Liver (tissue), 9 donors: ENCODE data around the gene PAPOLG. TPM values are rescaled to one million over a fixed set of nuclear protein-coding genes. Genes with fewer than 3 reads are reported as not detected.

Experiments used
- DNase-seq: peaks from one replicate; pipeline ENCODE4 v3.0.0-alpha.2; 2017; ENCODE audit warnings: low spot score
- H3K27ac ChIP-seq, 2 donors: one replicate each; pipeline ENCODE4 v1.7.0; 2013; ENCODE audit warnings: inconsistent platforms in 2 of 2, low read length in 2 of 2, control low read depth in 1 of 2, low read depth in 1 of 2, mild to moderate bottlenecking in 1 of 2
- H3K27me3 ChIP-seq, 4 donors: one replicate each; pipeline versions ENCODE4 v1.6.1 to v1.7.0; 2013; ENCODE audit warnings: low read length in 3 of 4, inconsistent platforms in 1 of 4, mild to moderate bottlenecking in 1 of 4, moderate library complexity in 1 of 4; ENCODE audit not compliant: control insufficient read depth in 4 of 4, insufficient read depth in 4 of 4
- H3K36me3 ChIP-seq, 4 donors: one replicate each; pipeline versions ENCODE4 v1.6.1 to v1.7.0; 2013; ENCODE audit warnings: low read length in 3 of 4, mild to moderate bottlenecking in 3 of 4, low read depth in 1 of 4, moderate library complexity in 1 of 4; ENCODE audit not compliant: control insufficient read depth in 4 of 4, insufficient read depth in 3 of 4
- H3K4me1 ChIP-seq, 4 donors: one replicate each; pipeline versions ENCODE4 v1.6.1 to v1.7.0; 2013; ENCODE audit warnings: low read length in 3 of 4, mild to moderate bottlenecking in 3 of 4, moderate library complexity in 1 of 4; ENCODE audit not compliant: control insufficient read depth in 4 of 4, insufficient read depth in 4 of 4
- H3K4me3 ChIP-seq, 3 donors: one replicate each; pipeline versions ENCODE4 v1.6.1 to v1.7.0; 2013; ENCODE audit warnings: low read length in 3 of 3, control low read depth in 1 of 3, low read depth in 1 of 3, mild to moderate bottlenecking in 1 of 3
- H3K9ac ChIP-seq, 2 donors: one replicate each; pipeline ENCODE4 v1.7.0; 2013; ENCODE audit warnings: low read length in 2 of 2, mild to moderate bottlenecking in 2 of 2, moderate library complexity in 2 of 2, control low read depth in 1 of 2, low read depth in 1 of 2
- H3K9me3 ChIP-seq, 4 donors: one replicate each; pipeline versions ENCODE4 v1.6.1 to v1.7.0; 2013; ENCODE audit warnings: low read length in 3 of 4; ENCODE audit not compliant: control insufficient read depth in 4 of 4
- EGR1 ChIP-seq, 2 donors: IDR thresholded peaks; 2 replicates each; pipeline ENCODE4 v1.6.1; 2016 to 2018; ENCODE audit warnings: antibody characterized with exemption in 2 of 2, low read depth in 2 of 2
- GABPA ChIP-seq, 2 donors: IDR thresholded peaks in 1 of 2; conservative IDR thresholded peaks in 1 of 2; 2 replicates each; pipeline ENCODE4 v1.6.1; 2016; ENCODE audit warnings: antibody characterized with exemption in 2 of 2, mild to moderate bottlenecking in 1 of 2, moderate library complexity in 1 of 2
- HNF4A ChIP-seq, 2 donors: conservative IDR thresholded peaks; 2 replicates each; pipeline ENCODE4 v1.6.1; 2016; ENCODE audit warnings: antibody characterized with exemption in 2 of 2, mild to moderate bottlenecking in 2 of 2
- HNF4G ChIP-seq: IDR thresholded peaks from 2 replicates; pipeline ENCODE4 v1.6.1; 2016; ENCODE audit warnings: antibody characterized with exemption
- JUND ChIP-seq, 2 donors: IDR thresholded peaks; 2 replicates each; pipeline ENCODE4 v1.6.1; 2016; ENCODE audit warnings: antibody characterized with exemption in 2 of 2
- RAD21 ChIP-seq, 2 donors: IDR thresholded peaks; 2 replicates each; pipeline ENCODE4 v1.6.1; 2016; ENCODE audit warnings: antibody characterized with exemption in 2 of 2, mild to moderate bottlenecking in 2 of 2
- RXRA ChIP-seq, 2 donors: IDR thresholded peaks; 2 replicates each; pipeline ENCODE4 v1.6.1; 2017 to 2018; ENCODE audit warnings: antibody characterized with exemption in 2 of 2, mild to moderate bottlenecking in 1 of 2
- SP1 ChIP-seq: IDR thresholded peaks from 2 replicates; pipeline ENCODE4 v1.6.1; 2018; ENCODE audit warnings: antibody characterized with exemption, mild to moderate bottlenecking
- TAF1 ChIP-seq: conservative IDR thresholded peaks from 2 replicates; pipeline ENCODE4 v1.6.1; 2016; ENCODE audit warnings: antibody characterized with exemption, mild to moderate bottlenecking
- YY1 ChIP-seq: IDR thresholded peaks from 2 replicates; pipeline ENCODE4 v1.6.1; 2016; ENCODE audit warnings: antibody characterized with exemption, mild to moderate bottlenecking
- ZBTB33 ChIP-seq: IDR thresholded peaks from 2 replicates; pipeline ENCODE4 v1.6.1; 2016; ENCODE audit warnings: antibody characterized with exemption
- WGBS: extraction: QIAGEN DNeasy Blood & Tissue Kit; methylation state at CpG from one replicate; pipeline ENCODE4 v1.1.7; 2013; 5-methylcytosine and 5-hydroxymethylcytosine counted together
- polyA plus RNA-seq, 2 donors: library from polyadenylated mRNA; stranded (reverse) in 1 of 2; unstranded in 1 of 2; fragments of 200-250 nt in 1 of 2; fragments of >200 nt in 1 of 2; fragmentation: Nextera tagmentation in 1 of 2; extraction: Ambion mirVana in 1 of 2; gene quantifications; one replicate each; pipeline versions ENCODE4 v1.2.1 to v1.2.3, GENCODE V29; 2013 to 2015
- total RNA-seq, 2 donors: library from RNA; depleted of rRNA; stranded (reverse); fragments of >200 nt; gene quantifications; one replicate each; pipeline ENCODE4 v1.2.3, GENCODE V29; 2014
- TF ChIP-seq, protein P1 (sequence below): IDR thresholded peaks from 2 replicates; pipeline ENCODE4 v1.6.1; 2016; ENCODE audit warnings: antibody characterized with exemption
- TF ChIP-seq, protein P2 (sequence below): IDR thresholded peaks from 2 replicates; pipeline ENCODE4 v1.6.1; 2016; ENCODE audit warnings: antibody characterized with exemption
- TF ChIP-seq, protein P3 (sequence below): fragments of 150-350 bp; IDR thresholded peaks from 2 replicates; pipeline ENCODE4 v1.5.1; 2017; ENCODE audit warnings: improper control_type of control experiment, low read depth, low read length; ENCODE audit not compliant: missing input control
- TF ChIP-seq, protein P4 (sequence below): IDR thresholded peaks from 2 replicates; pipeline ENCODE4 v1.6.1; 2016; ENCODE audit warnings: antibody characterized with exemption, mild to moderate bottlenecking
- donor health status: healthy.
- donor health status: healthy.
- donor health status: healthy.
- donor health status: healthy.
- donor health status: healthy.

PAPOLG gene
- total and polyA plus RNA-seq, 4 donors, result 1.8 to 7.7 (median 3.6) TPM

DNA sequence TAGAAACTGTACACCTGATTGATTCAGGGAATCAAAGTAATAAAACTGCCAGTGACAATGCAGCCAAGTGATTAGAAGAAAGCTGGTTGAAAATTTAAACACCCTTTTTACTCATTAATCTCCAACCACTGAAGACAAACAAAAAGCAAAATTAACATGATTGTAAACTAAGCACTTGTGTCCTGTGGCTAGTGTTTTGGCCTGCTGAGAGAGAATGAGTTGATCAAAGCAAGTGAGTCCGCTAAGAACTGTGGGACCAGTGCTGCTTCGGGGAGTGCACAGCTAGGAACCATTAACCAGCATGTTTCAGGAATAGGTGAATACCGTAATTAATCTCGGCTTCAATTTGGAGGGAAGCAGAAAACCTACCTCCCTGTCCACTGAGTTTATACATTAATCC is 13.6 kb upstream of the PAPOLG start:
- H3K36me3 ChIP-seq, result no peaks in the 10 kb centered on the region
- H3K4me1 ChIP-seq, result no peaks in the 10 kb centered on the region
- no peak for DNase-seq
- no peak overlapping the region for H3K27ac ChIP-seq
- TF ChIP-seq JUND (IDR thresholded peaks at IDR 0.05), result no peak
- TF ChIP-seq, protein P1, sequence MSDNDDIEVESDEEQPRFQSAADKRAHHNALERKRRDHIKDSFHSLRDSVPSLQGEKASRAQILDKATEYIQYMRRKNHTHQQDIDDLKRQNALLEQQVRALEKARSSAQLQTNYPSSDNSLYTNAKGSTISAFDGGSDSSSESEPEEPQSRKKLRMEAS, result no peak
- TF ChIP-seq HNF4A (conservative IDR thresholded peaks at IDR 0.05), result no peak
- TF ChIP-seq HNF4G, result no peak
- no peak for TF ChIP-seq GABPA (IDR thresholded peaks at IDR 0.05 in 1 of 2, conservative IDR thresholded peaks at IDR 0.05 in 1 of 2)
- TF ChIP-seq RXRA (IDR thresholded peaks at IDR 0.05), result no peak
- TF ChIP-seq, protein P2, sequence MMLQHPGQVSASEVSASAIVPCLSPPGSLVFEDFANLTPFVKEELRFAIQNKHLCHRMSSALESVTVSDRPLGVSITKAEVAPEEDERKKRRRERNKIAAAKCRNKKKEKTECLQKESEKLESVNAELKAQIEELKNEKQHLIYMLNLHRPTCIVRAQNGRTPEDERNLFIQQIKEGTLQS, result no peak
- no peak for TF ChIP-seq ZBTB33
- TF ChIP-seq SP1, result no peak
- no peak for TF ChIP-seq EGR1 (IDR thresholded peaks at IDR 0.05; ENCODE audit: low read depth in 2 of 2)
- no peak for TF ChIP-seq RAD21 (IDR thresholded peaks at IDR 0.05)
- TF ChIP-seq, protein P3, sequence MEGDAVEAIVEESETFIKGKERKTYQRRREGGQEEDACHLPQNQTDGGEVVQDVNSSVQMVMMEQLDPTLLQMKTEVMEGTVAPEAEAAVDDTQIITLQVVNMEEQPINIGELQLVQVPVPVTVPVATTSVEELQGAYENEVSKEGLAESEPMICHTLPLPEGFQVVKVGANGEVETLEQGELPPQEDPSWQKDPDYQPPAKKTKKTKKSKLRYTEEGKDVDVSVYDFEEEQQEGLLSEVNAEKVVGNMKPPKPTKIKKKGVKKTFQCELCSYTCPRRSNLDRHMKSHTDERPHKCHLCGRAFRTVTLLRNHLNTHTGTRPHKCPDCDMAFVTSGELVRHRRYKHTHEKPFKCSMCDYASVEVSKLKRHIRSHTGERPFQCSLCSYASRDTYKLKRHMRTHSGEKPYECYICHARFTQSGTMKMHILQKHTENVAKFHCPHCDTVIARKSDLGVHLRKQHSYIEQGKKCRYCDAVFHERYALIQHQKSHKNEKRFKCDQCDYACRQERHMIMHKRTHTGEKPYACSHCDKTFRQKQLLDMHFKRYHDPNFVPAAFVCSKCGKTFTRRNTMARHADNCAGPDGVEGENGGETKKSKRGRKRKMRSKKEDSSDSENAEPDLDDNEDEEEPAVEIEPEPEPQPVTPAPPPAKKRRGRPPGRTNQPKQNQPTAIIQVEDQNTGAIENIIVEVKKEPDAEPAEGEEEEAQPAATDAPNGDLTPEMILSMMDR, result no peak
- TF ChIP-seq TAF1, result no peak
- peaks cover 0 to 4% (median 0%) of the 10 kb centered on the region in 4 donors for H3K27me3 ChIP-seq
- H3K9ac ChIP-seq, result no peak overlapping the region
- H3K4me3 ChIP-seq, result no peak overlapping the region
- WGBS, result 91% methylated on average over 4 of the region's 4 CpGs
- no peaks in the 10 kb centered on the region for H3K9me3 ChIP-seq

DNA sequence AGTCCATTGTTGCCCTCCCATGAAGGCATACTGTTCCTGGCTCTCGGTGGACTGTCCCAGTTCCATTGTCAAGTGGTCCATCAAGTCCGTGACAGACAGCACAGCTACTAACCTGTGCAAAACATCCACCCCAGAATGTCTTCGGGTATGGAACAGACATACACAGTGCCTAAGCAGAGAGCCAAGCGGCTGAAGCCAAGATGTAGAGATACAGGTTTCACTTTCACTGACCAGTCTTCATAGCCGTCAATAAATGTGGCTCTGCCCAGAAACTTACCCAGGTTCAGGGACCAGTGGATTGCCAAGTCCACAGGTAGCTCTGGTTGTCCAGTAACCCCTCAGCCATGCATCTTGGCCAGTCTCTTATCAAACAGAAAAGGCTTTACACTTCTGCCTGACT is 10.7 kb upstream of the PAPOLG start:
- no peak for TF ChIP-seq SP1
- TF ChIP-seq RAD21 (IDR thresholded peaks at IDR 0.05), result no peak
- 82% methylated on average over 5 of the region's 5 CpGs for WGBS
- no peak for DNase-seq
- no peaks in the 10 kb centered on the region for H3K36me3 ChIP-seq
- no peaks in the 10 kb centered on the region for H3K4me1 ChIP-seq
- H3K27ac ChIP-seq, result no peak overlapping the region
- H3K9me3 ChIP-seq, result no peaks in the 10 kb centered on the region
- no peak overlapping the region for H3K4me3 ChIP-seq
- H3K27me3 ChIP-seq, result no peaks in the 10 kb centered on the region
- no peak overlapping the region for H3K9ac ChIP-seq

DNA sequence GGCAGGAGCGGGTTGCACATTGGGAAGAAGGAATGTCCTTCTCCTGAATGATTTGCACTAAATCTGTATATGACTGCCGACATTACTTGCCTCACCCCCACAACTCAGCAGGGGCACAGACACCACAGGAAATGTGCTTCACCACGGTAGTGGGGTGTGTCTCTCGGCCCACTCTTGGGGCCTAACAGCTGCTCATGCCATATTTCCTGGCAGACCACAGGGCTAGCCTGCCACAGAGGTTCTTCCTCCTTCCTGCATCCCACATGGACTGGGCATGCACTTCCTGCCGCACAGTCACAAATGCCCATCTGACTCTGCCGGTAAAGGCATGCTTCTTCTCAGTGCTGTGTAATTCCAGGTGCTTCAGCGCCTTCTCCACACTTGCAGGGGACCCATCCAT is 10.3 kb upstream of the PAPOLG start:
- Histone ChIP-seq H3K9ac (no peak overlapping the region), H3K4me1 (no peaks in the 10 kb centered on the region), H3K27ac (no peak overlapping the region), H3K36me3 (no peaks in the 10 kb centered on the region), H3K27me3 (no peaks in the 10 kb centered on the region), H3K4me3 (no peak overlapping the region), H3K9me3 (no peaks in the 10 kb centered on the region)
- DNase-seq, result no peak
- 75% methylated on average over 7 of the region's 7 CpGs for WGBS
- no peak for TF ChIP-seq SP1
- TF ChIP-seq YY1, result no peak
- TF ChIP-seq HNF4G, result no peak
- TF ChIP-seq, protein P3, result no peak
- TF ChIP-seq ZBTB33, result no peak
- TF ChIP-seq, protein P2, result no peak
- TF ChIP-seq, protein P4, sequence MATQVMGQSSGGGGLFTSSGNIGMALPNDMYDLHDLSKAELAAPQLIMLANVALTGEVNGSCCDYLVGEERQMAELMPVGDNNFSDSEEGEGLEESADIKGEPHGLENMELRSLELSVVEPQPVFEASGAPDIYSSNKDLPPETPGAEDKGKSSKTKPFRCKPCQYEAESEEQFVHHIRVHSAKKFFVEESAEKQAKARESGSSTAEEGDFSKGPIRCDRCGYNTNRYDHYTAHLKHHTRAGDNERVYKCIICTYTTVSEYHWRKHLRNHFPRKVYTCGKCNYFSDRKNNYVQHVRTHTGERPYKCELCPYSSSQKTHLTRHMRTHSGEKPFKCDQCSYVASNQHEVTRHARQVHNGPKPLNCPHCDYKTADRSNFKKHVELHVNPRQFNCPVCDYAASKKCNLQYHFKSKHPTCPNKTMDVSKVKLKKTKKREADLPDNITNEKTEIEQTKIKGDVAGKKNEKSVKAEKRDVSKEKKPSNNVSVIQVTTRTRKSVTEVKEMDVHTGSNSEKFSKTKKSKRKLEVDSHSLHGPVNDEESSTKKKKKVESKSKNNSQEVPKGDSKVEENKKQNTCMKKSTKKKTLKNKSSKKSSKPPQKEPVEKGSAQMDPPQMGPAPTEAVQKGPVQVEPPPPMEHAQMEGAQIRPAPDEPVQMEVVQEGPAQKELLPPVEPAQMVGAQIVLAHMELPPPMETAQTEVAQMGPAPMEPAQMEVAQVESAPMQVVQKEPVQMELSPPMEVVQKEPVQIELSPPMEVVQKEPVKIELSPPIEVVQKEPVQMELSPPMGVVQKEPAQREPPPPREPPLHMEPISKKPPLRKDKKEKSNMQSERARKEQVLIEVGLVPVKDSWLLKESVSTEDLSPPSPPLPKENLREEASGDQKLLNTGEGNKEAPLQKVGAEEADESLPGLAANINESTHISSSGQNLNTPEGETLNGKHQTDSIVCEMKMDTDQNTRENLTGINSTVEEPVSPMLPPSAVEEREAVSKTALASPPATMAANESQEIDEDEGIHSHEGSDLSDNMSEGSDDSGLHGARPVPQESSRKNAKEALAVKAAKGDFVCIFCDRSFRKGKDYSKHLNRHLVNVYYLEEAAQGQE, result no peak
